Smooth muscle cell of the coronary artery (primary cell): ENCODE data around the gene IFFO2. TPM values are rescaled to one million over a fixed set of nuclear protein-coding genes. Genes with fewer than 3 reads are reported as not detected.

Source experiments
- total RNA-seq: library from RNA; depleted of rRNA; stranded (reverse); fragments of >200 nt; gene quantifications from 2 replicates; pipeline ENCODE4 v1.2.3, GENCODE V29; 2014; ENCODE audit warnings: low replicate concordance

The IFFO2 gene
- 8.4 and 15.3 TPM in 2 replicates for total RNA-seq

DNA sequence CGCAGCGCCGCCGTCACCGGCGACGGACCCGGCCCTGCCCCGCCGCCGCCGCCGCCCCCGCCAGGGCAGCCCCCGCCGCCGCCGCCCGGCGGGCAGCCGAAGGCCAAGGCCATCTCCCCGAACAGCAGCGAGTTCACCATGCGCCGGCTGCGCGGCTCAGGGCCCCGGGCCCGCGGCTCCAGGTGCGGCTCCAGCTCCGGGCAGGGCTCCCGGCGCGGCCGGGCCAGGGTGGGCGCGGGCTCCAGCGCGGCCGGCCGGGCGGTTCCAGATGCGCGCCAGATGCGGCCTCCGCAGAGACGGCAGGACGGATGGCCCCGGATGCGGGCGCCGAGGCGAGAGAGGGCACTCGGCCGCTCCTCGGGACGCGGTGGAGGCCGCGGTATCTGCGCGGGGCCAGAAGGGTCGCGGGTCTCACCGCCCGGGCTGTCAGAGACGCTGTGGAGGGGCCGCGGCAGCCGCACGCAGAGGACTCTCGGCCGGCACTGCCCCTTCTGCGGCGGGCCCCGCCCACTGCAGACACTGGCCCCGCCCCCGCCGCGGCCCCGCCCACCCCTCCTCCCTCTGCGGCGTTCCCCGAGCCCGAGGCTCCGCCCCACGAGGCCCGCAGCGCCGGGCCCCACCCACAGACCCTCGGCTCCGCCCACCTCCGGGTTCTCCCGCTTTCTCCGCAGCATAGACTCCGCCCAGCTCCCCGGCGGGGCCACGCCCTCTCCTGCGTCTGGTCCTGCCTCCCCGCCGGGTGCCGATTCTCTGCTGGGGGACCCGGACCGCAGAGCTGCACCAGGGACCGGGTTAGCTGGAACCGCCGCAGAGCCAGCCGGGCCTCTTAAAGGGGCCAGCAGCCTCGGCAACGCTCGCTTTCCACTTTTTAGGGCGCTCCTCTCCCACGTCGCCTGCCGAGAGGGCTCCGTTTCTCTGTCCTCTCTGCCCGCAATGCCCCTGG, at the start of gene IFFO2:
TSS of gene IFFO2 (minus strand) at position 484 of the 943 bp plus-strand sequence. CDS start at position 140, 344 bp downstream.

GRCh38 chr1:18902523-18903290, 53.8 kb downstream of the IFFO2 start, which contains the start of gene ALDH4A1:
TSS of gene ALDH4A1 (minus strand) at chr1:18902555. CDS start at chr1:18902523, 32 bp downstream.

GRCh38 chr1:18859560-18859959, 96.9 kb downstream of the IFFO2 start, which contains the start of gene TAS1R2:
TSS of gene TAS1R2 (minus strand) at chr1:18859660. CDS start at chr1:18859660, 0 bp downstream.

Other genes starting within 250 kb of the IFFO2 start
- not detected in 2 replicates for gene TAS1R2, start 97.0 kb downstream of the IFFO2 start, total RNA-seq
- gene ALDH4A1, start 54.1 kb downstream of the IFFO2 start, total RNA-seq: 16.1 and 18.9 TPM in 2 replicates